Measurements from ENCODE around the gene DDX55. TPM values are rescaled to one million over a fixed set of nuclear protein-coding genes. Genes with fewer than 3 reads are reported as not detected.
"Not testable (repeated sequence)": the region's sequence is repeated elsewhere in the genome, so short reads cannot be mapped to it uniquely, and the experiment has no call there.

The DDX55 gene
- total RNA-seq, 1 donor from 2014 or later, result 20.6 TPM

DNA sequence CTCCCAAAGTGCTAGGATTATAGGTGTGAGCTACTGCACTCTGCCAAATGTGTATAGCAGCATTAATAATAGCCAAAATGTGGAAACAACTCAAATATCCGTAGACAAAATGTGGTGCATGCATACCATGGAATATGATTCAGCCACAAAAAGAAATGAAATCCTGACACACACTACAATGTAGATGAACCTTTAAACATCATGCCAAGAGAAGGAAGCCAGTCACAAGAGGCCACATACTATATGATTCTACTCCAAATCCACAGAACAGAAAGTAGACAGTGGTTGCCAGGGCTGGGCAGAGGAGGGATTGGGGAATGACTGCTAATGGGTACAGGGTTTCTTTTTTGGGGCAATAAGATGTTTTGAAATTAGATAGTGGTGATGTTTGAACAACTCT is 25.3 kb upstream of the DDX55 start:
- no peak for TF ChIP-seq CTCF (conservative IDR thresholded peaks at IDR 0.05; ENCODE audit: low read depth, low read length)
- DNase-seq (ENCODE audit: low read depth), result no peak
- H3K4me3 ChIP-seq (ENCODE audit: low read depth, low read length), result no peak overlapping the region

DNA sequence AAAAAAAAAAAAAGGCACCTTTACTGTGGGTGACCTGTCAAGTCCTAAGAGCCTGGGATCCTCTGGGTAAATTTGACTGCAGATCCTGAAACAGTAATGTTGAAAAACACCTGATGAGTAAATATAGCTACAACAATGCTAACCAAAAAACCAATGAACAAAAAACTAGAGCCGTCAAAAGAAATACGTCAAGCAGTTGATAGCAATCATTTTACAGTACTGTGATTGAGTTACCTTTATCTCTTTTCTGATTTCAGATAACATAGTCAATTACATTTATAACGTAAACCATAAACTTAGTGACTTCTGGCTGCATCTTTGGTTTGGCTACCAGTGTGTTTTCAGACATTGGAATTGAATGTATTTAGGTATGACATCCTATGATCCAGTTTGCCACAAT is 23.7 kb upstream of the DDX55 start:
- TF ChIP-seq CTCF (conservative IDR thresholded peaks at IDR 0.05; ENCODE audit: low read depth, low read length), result no peak
- no peak overlapping the region for H3K4me3 ChIP-seq (ENCODE audit: low read depth, low read length)
- no peak for DNase-seq (ENCODE audit: low read depth)

DNA sequence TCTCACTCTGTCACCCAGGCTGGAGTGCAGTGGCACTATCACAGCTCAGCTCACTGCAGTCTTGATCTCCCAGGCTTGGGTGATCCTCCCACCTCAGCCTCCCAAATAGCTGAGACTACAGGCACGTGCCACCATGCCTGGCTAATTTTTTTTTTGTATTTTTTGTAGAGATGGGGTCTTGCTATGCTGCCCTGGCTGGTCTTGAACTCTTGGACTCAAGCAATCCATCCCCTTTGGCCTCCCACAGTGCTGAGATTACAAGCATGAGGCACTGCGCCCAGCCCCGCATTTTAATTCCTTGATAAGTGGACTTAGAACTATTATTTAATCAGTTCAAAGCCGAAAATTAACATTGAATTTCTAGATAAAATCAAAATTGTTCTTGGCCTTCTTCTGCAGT is 23.1 kb upstream of the DDX55 start:
- H3K4me3 ChIP-seq (ENCODE audit: low read depth, low read length); DNase-seq (ENCODE audit: low read depth): not testable (repeated sequence)

DNA sequence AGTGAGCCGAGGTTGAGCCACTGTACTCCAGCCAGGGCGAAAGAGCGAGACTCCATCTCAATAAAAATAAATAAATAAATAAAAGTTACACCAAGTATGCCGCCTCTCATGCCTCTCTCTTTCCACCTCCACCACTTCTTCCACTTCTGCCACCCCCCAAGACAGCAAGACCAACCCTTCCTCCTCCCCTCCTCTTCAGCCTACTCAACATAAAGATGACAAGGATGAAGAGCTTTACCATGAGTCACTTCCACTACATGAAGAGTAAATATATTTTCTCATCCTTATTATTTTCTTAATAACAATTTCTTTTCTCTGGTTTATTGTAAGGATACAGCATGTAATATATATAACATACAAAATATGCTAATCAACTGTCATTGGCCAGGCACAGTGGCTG is 21.1 kb upstream of the DDX55 start:
- DNase-seq (ENCODE audit: low read depth), result no peak
- TF ChIP-seq CTCF (conservative IDR thresholded peaks at IDR 0.05; ENCODE audit: low read depth, low read length), result no peak
- no peak overlapping the region for H3K4me3 ChIP-seq (ENCODE audit: low read depth, low read length)

DNA sequence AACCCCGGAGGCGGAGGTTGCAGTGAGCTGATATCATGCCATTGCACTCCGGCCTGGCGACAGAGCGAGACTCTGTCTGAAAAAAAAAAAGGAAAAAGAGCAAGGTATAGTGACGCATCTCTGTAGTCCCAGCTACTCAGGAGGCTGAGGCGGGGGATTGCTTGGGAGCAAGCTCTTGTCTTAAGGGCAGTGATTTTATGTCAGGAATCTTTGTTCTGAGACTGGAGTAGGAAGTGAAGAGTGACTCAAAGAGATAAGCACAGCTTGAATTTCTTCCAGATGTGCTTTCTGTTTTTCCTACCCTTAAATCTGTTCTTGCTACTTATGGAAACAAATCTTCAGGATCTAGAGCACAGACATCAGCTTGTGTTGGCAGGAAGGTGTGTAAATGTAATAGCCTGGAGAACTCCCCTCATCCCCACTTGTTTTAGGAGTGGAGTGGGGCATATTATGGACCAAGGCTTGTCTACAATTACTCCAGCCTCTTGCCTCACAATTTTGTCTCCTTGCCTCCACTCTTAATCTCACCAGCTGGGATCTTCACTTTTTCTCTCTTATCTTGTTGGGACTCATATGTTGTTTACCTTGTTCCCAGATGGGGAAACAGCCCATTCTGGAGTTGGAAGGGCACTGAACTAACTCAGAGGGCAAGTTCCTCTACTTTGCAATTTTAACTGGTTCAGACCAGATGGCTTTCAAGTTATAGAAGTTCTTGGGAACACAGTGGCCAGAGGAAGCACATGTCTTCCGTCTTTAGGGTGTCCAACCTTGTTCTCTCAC is 10.0 kb upstream of the DDX55 start:
- DNase-seq (ENCODE audit: low read depth), result no peak

DNA sequence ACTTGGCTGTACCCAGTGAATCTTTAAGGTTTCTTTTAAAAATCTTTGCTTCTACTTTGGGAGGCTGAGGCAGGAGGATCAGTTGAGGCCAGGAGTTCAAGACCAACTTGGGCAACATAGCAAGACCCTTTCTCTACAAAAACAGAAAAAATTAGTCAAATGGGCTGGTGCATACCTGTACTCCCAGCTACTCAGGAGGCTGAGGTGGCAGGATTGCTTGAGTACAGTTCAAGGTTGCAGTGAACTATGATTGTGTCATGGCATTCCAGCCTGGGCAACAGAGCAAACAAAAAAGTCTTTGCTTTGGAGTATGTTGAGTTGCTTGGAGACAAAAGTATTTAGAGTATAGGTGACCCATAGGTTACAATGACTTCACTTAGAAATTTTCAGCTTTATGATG is 6.2 kb upstream of the DDX55 start:
- TF ChIP-seq CTCF (conservative IDR thresholded peaks at IDR 0.05; ENCODE audit: low read depth, low read length), result no peak
- H3K4me3 ChIP-seq (ENCODE audit: low read depth, low read length), result no peak overlapping the region
- no peak for DNase-seq (ENCODE audit: low read depth)

More for the DNA sequence above, 10.0 kb upstream of the DDX55 start:
- TF ChIP-seq CTCF (conservative IDR thresholded peaks at IDR 0.05; ENCODE audit: low read depth, low read length), result no peak
- H3K4me3 ChIP-seq (ENCODE audit: low read depth, low read length), result no peak overlapping the region

- no peak for TF ChIP-seq CTCF (conservative IDR thresholded peaks at IDR 0.05; ENCODE audit: low read depth, low read length)
- DNase-seq (ENCODE audit: low read depth), result no peak
- no peak overlapping the region for H3K4me3 ChIP-seq (ENCODE audit: low read depth, low read length)
These were observed 4.8 kb upstream of the DDX55 start for GRCh38 chr12:123597100-123597499.

Data from epithelial cell of proximal tubule (primary cell).